Adrenal gland (tissue), 12 donors: ENCODE results near the gene UCN3. TPM values are rescaled to one million over a fixed set of nuclear protein-coding genes. Genes with fewer than 3 reads are reported as not detected.

ENCODE experiments used
- DNase-seq, 7 donors: peaks; one replicate each; pipeline ENCODE4 v3.0.0-alpha.2; 2019 to 2020
- H3K27ac ChIP-seq, 5 donors: fragments of 200-600 bp; sonication (generic) in 4 of 5; 1 replicate in 3 of 5; 2 replicates in 2 of 5; pipeline versions ENCODE4 v1.5.1 to v1.8.0; 2016 to 2020; ENCODE audit warnings: mild to moderate bottlenecking in 1 of 5
- H3K27me3 ChIP-seq: fragments of 200-600 bp; 2 replicates; pipeline ENCODE4 v1.8.0; 2021
- H3K36me3 ChIP-seq, 2 donors: fragments of 200-600 bp; replicated peaks in 1 of 2; 1 replicate in 1 of 2; 2 replicates in 1 of 2; pipeline versions ENCODE4 v1.5.1 to v1.8.0; 2018 to 2022
- H3K4me1 ChIP-seq, 2 donors: fragments of 200-600 bp; replicated peaks in 1 of 2; 1 replicate in 1 of 2; 2 replicates in 1 of 2; pipeline versions ENCODE4 v1.5.1 to v1.8.0; 2018 to 2021
- H3K4me3 ChIP-seq, 4 donors: fragments of 200-600 bp; sonication (generic) in 3 of 4; one replicate each; pipeline ENCODE4 v1.5.1; 2016 to 2018
- H3K9me3 ChIP-seq, 3 donors: fragments of 200-600 bp; sonication (generic) in 1 of 3; replicated peaks in 1 of 3; 1 replicate in 2 of 3; 2 replicates in 1 of 3; pipeline versions ENCODE4 v1.5.1 to v1.8.0; 2016 to 2021
- POLR2A ChIP-seq, 2 donors: fragments of 450-650 bp; IDR thresholded peaks; one replicate each; pipeline ENCODE4 v1.6.1; 2017; ENCODE audit warnings: antibody characterized with exemption in 2 of 2, mild to moderate bottlenecking in 2 of 2, moderate library complexity in 1 of 2
- whole genome bisulfite sequencing, 4 donors: extraction: QIAGEN DNeasy Blood & Tissue Kit in 2 of 4; methylation state at CpG; one replicate each; pipeline versions ENCODE4 v1.1.5 to v1.1.7; 2013 to 2017; 5-methylcytosine and 5-hydroxymethylcytosine counted together
- intact Hi-C, 2 donors: fragments of 100-400 bp; cut with DNase I; formaldehyde crosslinking; loops; one replicate each; pipeline versions ENCODE4 v1.14.1 to v1.15.0; 2022 to 2023
- polyA plus RNA-seq, 3 donors: library from polyadenylated mRNA; stranded (reverse); fragments of 200-250 nt in 2 of 3; fragments of 350-450 nt in 1 of 3; fragmentation: Illumina TruSeq in 1 of 3; extraction: RNeasy Lipid Tissue Mini Kit (QIAGEN cat#74804) in 1 of 3; gene quantifications; one replicate each; pipeline ENCODE4 v1.2.3, GENCODE V29; 2013 to 2014
- total RNA-seq, 9 donors: library from RNA; depleted of rRNA in 4 of 9; stranded (reverse); fragments of >200 nt in 4 of 9; fragments of 120-200 nt in 1 of 9; fragmentation: NEBNext Ultra II Directional in 1 of 9; extraction: Animal tissue kit (Norgen Biotek cat#: 25700) in 1 of 9; gene quantifications; one replicate each; pipeline versions ENCODE4 v1.1.0 to v1.2.4, GENCODE V29; 2013 to 2023
- TF ChIP-seq, protein P1 (sequence below), 6 experiments: fragments of 450-650 bp in 4 of 6; fragments of 200-600 bp in 2 of 6; sonication (generic) in 1 of 6; IDR thresholded peaks; 1 replicate in 5 of 6; 2 replicates in 1 of 6; pipeline versions ENCODE4 v1.5.1 to v1.8.0; 2016 to 2021; ENCODE audit warnings: antibody characterized with exemption in 6 of 6, mild to moderate bottlenecking in 2 of 6, moderate library complexity in 1 of 6
- donor health status: healthy with polysubstance abuse.
- donor health status: Bipolar disorder and iron deficiency.
- donor health status: DM: yes; HTN: yes; CAD: no.
- donor health status: DM: no; HTN: no; CAD: no.
- donor health status: DM: no; HTN: no; CAD: no.
- donor health status: DM: yes; HTN: yes; CAD: no.

Gene UCN3
- total and polyA plus RNA-seq, 12 donors: 0.20 to 1.0 (median 0.38) TPM; not detected in 8

DNA sequence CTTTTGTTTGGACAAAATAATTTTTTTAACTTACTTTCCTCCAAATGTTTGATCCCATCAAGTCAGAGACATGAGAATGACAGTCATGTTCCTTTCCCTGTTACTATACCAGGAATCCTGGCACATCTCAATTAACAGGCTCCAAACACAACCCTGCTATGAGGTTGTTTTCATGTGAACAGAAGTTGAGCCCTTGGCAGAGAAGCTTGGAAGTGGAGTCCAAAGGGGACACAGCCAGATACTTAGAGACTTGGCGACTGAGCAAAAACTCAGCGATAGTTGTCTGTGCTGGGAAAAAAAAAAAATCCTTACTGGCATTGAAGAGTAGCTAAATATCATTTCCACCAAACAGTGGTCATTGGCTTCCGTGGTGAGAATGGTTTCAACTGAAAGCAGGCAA lies 27.0 kb downstream of the UCN3 start:
- 86 to 94% (median 88%) methylated on average over 3 of the region's 3 CpGs for WGBS, 4 donors
- Histone ChIP-seq H3K27me3 (no peaks in the 10 kb centered on the region), H3K4me1 (no peaks in the 10 kb centered on the region), H3K27ac (no peak overlapping the region), H3K4me3 (no peak overlapping the region), H3K9me3 (peaks cover 0 to 18% (median 12%) of the 10 kb centered on the region in 3 donors), H3K36me3 (no peaks in the 10 kb centered on the region)
- no peak for DNase-seq
- intact Hi-C loops: no loop called here
- TF ChIP-seq, protein P1, sequence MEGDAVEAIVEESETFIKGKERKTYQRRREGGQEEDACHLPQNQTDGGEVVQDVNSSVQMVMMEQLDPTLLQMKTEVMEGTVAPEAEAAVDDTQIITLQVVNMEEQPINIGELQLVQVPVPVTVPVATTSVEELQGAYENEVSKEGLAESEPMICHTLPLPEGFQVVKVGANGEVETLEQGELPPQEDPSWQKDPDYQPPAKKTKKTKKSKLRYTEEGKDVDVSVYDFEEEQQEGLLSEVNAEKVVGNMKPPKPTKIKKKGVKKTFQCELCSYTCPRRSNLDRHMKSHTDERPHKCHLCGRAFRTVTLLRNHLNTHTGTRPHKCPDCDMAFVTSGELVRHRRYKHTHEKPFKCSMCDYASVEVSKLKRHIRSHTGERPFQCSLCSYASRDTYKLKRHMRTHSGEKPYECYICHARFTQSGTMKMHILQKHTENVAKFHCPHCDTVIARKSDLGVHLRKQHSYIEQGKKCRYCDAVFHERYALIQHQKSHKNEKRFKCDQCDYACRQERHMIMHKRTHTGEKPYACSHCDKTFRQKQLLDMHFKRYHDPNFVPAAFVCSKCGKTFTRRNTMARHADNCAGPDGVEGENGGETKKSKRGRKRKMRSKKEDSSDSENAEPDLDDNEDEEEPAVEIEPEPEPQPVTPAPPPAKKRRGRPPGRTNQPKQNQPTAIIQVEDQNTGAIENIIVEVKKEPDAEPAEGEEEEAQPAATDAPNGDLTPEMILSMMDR (IDR thresholded peaks at IDR 0.05): no peak
- TF ChIP-seq POLR2A (IDR thresholded peaks at IDR 0.05): no peak

DNA sequence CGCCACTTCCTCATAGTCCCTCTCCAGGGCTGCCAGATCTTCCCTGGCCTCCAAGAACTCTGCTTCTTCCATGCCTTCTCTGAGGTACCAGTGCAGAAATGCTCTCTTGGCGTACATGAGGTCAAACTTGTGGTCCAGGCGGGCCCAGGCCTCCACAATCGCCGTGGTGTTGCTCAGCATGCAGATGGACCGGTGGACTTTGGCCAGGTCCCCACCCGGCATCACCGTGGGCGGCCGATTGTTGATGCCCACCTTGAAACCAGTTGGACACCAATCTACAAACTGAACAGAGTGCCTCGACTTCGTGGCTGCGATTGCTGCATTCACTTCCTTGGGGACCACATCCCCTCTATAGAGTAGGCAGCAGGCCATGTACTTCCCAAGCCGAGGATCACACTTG lies 28.8 kb downstream of the UCN3 start:
- Histone ChIP-seq H3K27me3 (no peaks in the 10 kb centered on the region), H3K9me3 (peaks cover 0 to 18% (median 12%) of the 10 kb centered on the region in 3 donors), H3K4me3 (no peak overlapping the region), H3K36me3 (no peaks in the 10 kb centered on the region), H3K4me1 (no peaks in the 10 kb centered on the region), H3K27ac (no peak overlapping the region)
- intact Hi-C loops: no loop called here
- 72 to 87% (median 83%) methylated on average over 3 to 14 of the region's 14 CpGs for WGBS, 4 donors
- TF ChIP-seq, protein P1 (IDR thresholded peaks at IDR 0.05): no peak
- TF ChIP-seq POLR2A (IDR thresholded peaks at IDR 0.05): no peak
- DNase-seq: no peak

DNA sequence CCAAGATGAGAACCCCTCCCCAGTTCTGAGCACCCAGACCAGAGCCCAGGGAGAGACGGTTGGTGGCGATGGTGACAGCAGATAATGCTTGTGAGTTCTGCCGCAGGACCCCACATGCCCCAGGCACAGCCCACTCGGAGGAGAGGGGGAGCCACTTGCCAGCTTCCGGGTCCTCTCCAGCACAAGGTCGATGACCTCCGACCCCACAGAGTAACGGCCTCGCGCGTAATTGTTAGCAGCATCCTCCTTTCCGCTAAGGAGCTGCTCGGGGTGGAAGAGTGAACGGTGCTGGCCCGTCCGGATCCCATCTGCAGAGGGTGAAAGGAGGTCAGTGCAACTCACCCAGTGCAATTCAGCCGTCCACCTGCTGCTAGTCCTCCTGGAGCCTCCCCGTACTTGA lies 30.4 kb downstream of the UCN3 start:
- no peak for TF ChIP-seq POLR2A (IDR thresholded peaks at IDR 0.05)
- TF ChIP-seq, protein P1 (IDR thresholded peaks at IDR 0.05): no peak
- no peak overlapping the region for H3K27ac ChIP-seq
- no peaks in the 10 kb centered on the region for H3K4me1 ChIP-seq
- H3K36me3 ChIP-seq: no peaks in the 10 kb centered on the region
- no peak for DNase-seq
- H3K9me3 ChIP-seq: peaks cover 0 to 12% (median 9%) of the 10 kb centered on the region in 3 donors
- H3K27me3 ChIP-seq: no peaks in the 10 kb centered on the region
- no peak overlapping the region for H3K4me3 ChIP-seq
- intact Hi-C loops: no loop called here
- WGBS, 4 donors: 86 to 90% (median 87%) methylated on average over 9 to 18 of the region's 18 CpGs

DNA sequence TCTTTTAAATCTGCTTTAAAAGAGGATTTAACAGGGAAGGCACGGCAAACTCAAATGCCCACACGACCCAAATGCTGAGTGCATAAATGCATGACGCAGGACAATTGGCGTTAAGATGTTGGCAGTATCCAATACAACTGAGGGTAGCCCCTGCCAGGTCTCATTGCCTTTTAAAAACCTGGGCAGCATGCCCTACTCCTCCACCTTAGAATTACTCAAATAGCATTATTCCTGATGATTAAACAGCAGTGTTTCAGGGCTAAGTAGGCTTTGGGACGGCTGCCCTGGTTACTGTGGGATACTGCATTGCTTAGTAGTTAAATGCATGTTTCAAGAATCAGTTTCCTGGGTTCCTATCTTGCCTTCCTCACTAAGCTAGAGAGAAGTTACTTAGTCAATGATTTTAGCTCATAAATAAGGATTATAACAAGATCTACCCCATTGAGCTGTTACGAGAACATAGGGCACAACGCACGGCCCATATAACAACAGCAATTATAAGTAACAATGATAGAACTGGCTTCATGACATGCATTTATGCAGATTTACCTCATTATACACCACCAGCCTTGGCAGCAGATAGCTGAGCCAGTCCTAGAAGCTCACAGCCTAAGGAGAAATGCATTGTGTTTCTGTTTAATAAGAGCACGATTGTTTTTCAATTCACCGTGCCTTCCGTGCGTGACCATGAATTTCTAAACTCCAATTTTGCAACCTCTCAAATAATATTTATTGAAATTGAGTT lies 32.0 kb downstream of the UCN3 start:
- Histone ChIP-seq H3K36me3 (no peaks in the 10 kb centered on the region), H3K27ac (no peak overlapping the region), H3K27me3 (no peaks in the 10 kb centered on the region), H3K4me3 (no peak overlapping the region), H3K9me3 (no peaks in the 10 kb centered on the region), H3K4me1 (no peaks in the 10 kb centered on the region)
- no peak for DNase-seq
- no peak for TF ChIP-seq POLR2A (IDR thresholded peaks at IDR 0.05)
- TF ChIP-seq, protein P1 (IDR thresholded peaks at IDR 0.05): no peak
- intact Hi-C loops: no loop called here
- WGBS, 4 donors: 84 to 90% (median 89%) methylated on average over 12 of the region's 12 CpGs
